ENCODE results near the gene CALCOCO2.

CALCOCO2 gene

DNA sequence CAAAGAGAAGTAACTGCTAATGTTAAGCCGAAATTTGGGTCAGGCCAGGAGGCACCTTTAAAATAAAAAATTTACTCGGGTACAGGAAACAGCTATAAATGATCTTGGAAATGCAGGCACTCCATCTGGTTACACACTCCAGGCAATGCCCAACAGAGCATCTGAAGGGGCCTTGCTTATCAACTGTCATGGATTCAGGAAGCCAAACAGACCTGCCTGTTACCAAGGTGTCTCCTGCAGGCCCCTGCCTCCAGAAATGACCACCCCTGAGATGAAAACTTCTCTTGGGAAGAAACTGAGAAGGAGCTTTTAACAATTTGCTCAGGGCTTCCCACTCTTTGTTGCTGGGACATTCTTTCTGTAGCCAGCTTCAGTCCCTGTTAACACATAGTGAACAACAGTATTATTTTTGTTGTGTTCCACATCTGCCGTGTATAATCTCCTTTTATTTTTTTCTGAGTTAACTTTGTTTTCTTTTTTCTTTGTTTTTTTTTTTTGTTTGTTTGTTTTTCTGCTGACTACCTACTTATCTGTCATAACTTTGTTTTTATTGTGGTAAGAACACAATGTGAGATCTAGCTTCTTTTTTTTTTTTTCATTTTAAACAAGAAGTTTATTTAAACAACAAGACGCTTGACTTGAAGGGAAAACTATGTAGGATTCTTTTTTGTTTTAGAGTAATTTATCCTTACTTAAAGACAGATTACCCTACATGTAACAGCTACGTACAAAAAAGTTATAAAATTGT lies 43.0 kb downstream of the CALCOCO2 start:
- no peak for DNase-seq

DNA sequence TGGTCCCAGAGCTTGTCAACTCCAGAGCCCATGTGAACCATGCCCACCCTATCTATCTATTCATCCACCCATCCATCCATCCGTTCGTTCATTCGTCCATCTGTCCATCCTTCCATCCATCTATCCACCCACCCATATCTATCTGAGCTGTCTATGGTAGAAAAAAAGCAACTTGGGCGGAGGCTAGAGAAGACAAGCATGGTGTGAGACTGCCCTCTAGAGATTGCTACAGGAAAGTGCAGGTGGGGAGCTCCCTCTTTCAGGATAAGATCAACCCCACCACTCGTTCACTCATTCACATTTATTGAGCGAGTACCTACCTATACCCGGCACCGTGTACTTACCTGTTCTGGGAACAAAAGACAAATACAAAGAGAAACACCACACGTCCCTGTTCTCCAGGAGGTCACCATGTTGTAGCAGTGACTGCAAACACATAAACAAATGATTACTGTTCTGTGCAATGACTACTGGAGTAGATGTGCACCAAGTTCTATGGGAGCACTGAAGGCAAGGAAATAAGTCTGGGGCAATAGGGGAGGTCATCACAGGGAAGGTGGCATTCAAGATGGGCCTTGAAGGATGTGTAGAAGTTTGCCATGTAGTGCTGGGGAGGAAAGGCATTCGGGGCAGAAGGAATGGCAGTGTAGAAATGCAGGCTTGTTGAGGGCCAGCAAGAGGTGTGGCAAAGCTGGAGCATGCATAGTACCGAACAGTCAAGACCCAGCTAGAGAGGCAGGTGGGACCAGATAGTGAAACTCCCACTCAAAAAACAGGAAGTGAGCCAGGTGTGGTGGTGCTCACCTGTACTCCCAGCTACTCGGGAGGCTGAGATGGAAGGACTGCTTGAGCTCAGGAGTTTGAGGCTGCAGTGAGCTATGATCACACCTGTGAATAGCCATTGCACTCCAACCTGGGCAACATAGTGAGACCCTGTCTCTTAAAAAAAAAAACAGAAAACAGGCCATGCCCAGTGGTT lies 48.4 kb downstream of the CALCOCO2 start:
- DNase-seq, result peak; percentile 72 to 82 (median 74)

DNA sequence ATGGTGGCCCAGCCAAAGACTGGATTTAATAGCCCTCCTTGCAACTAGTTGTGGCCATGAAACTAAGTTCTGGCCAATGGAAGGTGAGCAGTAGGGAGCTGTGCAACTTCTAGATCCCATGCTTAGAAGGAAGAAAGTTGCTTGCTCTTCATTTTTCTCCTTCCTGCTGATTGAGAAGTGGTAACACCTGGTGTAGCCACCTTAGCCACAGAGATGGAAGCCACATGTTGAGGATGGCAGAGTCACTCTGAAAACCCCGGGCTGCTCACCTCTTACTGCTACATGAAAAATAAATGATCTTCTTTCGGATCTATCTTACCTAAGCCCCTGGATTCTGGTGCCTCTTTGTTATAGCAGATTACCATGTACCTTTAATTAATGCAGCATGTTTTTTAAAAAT lies 51.4 kb downstream of the CALCOCO2 start:
- DNase-seq, result no peak

DNA sequence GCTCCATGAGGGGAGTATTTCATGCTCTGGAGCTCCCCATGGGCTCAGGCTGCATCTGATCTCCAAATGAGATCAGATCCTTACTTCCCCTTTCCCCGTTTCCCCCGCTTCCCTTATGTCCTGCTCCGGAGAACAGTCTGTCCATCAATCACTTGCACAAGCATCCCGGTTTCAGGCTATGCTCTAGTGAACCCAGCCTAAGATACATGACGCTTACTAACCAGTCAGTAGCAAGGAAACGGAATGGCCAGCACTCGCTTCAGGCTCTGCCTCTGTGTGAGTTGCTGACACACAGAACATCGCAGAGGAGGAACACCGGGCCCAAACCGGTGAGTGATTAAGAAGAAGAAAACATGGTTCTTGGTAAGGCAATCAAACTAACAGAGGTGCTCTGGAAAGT lies 52.3 kb downstream of the CALCOCO2 start:
- peak in 3 of 4 experiments; percentile 24 to 44 (median 36) for DNase-seq

DNA sequence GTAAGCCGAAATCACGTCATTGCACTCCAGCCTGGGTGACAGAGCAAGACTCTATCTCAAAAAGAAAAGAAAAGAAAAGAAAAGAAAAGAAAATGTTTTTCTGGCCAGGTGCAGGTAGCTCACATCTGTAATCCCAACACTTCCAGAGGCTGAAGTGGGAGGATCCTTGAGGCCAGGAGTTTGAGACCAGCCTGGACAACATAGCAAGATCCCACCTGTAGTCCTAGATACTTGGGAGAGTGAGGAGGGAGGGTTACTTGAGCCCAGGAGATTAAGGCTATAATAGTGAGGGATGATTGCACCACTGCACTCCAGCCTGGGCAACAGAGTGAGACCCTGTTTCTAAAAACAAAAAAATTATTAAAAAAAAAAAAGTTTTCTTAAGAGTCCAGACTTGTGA lies 59.3 kb downstream of the CALCOCO2 start:
- no peak for DNase-seq

DNA sequence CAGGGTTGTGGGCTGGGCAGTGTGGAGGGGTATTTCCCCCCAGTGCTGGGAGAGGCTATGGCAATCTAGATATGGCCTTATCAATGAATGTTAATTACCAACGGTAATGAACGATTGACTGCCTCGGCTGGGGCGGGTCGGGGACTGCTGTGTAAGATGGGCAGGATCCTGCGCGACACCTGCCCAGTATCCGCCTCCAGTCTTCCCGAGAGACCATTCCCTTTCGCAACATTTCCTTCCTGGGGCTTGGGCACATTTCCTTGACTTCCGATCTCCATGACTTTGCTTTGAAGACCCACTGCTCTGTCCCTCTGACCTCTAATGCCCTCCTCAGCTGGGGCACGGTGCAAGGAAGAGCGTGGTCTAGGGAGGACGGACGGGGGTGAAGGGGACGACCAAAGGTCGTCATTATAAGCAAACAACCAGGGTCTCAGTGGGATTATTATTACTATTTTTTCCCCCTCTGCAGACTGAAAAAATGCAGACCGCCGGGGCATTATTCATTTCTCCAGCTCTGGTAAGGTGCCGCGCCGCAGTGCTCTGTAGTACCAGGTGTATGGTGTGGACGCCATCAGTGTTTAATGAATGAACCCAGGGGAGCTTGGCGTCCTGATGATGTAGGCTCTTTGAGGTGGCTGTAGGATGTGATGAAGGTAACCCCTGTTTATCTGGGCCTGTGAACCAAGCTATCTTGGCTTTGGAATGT lies 62.3 kb downstream of the CALCOCO2 start:
- DNase-seq, result peak in 3 of 4 experiments; percentile 8 to 17 (median 13)

DNA sequence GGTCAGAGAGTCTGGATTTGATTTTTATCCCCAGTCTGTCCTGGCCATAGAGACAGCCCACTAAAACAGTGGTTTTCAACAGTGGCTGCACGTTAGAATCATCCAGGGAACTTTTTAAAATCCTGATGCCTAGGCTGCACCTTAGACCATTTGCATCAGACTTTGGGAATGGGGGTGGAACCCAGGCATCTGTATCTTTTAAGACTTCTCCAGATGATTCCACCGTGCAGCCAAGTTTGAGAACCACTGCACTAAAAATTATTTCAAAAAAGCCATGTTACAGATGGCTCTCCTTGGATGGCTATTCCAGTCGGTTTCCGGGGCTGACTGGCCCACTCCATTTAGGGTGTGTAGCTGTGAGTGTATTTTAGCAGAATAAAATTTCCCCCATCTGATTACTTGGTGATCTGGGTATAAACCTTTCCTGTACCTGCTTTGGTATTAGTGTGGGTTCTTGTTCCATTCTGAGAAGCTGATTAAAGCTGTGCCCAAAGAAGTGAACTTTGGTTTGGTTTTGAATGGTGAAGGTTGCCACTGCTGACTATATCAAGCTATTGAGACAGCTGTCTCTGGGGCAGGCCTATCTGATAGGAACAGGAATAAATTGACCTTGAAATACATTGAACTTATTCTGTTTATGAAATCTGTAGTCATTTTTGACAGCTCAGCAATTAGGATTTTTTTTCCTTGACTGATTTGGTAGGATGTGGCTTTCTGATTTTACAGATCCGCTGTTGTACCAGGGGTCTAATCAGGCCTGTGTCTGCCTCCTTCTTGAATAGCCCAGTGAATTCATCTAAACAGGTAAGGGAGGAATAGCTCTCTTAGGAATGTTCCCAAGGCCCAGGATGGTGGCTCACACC lies 63.0 kb downstream of the CALCOCO2 start:
- DNase-seq, result no peak

DNA sequence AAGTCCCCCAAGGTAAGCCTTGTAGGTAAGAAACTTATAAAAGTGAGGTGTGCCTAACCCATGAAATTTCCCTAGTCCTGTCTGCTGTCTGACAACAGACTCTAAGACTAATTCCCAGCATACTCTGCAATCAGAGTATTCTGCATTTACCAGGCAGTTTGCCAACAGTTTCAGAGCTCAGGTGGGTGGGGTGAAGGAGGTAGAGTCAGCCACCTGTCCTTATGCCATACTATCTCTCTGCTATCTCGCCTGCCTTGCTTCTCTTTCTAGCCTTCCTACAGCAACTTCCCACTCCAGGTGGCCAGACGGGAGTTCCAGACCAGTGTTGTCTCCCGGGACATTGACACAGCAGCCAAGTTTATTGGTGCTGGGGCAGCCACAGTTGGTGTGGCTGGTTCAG lies 64.1 kb downstream of the CALCOCO2 start:
- no peak for DNase-seq

DNA sequence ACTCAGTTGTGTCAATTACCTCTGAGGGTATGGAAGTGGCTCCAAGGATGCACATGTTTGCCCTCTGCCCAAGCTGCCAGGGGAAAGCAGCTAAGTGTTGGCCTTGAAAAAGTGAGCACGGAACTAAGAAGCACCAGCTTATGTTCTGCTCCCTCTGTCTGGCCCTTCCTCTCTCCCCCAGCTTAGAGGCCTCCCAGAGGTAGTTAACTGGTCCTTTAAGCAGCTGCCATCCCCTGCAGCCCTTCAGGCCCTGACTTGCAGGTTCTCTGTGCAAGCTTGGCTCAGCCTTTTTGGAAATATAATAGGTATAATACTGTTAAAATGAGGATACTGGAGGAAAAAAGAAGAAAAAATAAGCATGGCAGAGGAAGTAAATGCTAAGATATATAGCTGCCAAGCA lies 70.4 kb downstream of the CALCOCO2 start:
- no peak for DNase-seq

DNA sequence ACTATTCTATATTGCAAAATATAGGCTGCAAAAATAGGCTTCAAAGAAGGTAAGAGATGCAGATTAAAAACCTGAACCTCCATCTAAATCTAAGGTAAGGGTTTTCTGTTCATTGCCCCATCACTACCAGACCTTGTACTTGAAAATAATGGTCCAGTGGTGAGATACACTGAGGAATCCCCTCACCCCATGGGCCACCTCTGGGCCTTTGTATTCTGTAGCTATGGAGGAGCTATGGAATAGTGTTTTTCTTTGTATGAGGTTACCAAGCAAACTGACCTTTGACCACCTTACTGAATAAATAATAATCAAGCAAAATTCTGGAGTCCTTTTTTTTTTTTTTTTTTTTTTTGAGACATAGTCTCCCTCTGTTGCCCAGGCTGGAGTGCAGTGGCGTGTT lies 72.6 kb downstream of the CALCOCO2 start:
- DNase-seq, result no peak

DNA sequence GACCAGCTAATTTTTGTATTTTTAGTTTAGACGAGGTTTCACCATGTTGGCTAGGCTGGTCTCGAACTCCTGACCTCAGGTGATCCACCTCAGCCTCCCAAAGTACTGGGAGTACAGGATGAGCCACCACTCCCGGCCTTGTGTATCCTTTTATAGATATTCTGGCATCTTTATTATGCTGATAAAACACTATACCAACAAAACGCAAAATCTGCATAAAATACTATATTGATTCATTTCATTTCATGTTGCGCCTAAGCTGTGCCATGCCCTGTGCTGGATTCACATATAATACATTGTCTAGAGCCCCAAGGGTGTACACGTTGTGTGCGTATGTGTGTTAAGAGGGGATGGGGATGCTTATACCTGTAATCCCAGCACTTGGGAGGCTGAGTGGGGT lies 73.6 kb downstream of the CALCOCO2 start:
- DNase-seq, result no peak

DNA sequence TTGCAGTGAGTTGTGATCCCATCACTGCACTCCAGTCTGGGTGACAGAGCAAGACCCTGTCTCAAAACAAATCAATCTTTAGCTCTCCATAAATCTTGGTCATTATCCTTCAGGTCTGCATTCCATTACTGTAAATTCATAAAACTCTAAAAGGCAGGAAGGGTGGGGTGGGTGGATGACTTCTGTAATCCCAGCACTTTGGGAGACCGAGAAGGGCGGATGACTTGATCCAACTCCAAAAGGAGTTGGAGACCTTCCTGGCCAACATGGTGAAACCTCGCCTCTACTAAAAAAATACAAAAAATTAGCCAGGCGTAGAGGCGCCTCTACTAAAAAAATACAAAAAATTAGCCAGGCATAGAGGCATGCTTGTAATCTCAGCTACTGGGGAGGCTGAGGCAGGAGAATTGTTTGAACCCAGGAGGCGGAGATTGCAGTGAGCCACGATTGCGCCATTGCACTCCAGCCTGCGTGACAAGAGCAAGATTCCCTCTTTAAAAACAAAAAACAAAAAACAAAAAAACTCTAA lies 75.2 kb downstream of the CALCOCO2 start:
- DNase-seq, result peak in 1 of 4 experiments; percentile 23

DNA sequence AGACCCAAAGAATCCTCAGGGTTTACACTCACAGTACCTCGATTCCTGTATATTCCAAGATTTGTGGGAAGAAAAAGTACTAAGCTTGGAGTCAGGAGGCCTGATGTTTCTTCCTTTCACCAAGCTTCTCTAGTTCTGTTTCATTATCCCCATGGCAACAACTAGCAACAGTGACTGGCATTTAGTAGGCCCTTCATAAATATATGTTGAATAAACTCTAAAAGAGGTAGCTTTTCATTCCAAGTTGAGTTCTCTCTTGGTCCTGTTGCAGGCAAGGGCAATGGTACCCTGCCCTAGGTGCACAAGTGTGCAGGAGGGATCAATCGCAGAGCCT lies 76.8 kb downstream of the CALCOCO2 start:
- DNase-seq, result peak in 3 of 4 experiments; percentile 43 to 66 (median 65)

DNA sequence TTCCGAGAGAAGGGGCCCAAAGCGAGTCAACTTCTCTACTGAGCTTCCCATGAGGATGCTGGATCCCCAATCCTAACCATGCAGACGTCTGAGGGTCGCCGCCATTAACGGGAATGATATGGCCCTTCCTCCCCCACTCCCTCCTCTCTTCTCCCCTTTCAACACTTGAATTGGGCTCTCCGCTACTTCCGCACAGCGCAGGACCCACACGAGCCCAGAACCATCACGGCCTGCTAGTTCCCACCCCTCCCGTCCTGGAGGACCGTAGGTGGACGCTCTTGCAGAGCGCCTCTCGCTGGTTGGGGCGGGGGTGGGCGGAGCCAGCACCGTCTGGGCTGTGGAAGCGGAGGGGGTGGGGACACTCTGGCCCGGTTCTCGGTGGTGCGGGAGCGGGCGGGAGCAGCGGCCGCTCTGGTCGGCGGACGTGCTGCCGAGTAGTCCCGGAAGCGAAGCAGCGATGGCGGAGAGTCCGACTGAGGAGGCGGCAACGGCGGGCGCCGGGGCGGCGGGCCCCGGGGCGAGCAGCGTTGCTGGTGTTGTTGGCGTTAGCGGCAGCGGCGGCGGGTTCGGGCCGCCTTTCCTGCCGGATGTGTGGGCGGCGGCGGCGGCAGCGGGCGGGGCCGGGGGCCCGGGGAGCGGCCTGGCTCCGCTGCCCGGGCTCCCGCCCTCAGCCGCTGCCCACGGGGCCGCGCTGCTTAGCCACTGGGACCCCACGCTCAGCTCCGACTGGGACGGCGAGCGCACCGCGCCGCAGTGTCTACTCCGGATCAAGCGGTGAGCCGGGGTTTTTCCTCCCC lies 77.4 kb downstream of the CALCOCO2 start, which contains the start of gene UBE2Z:
TSS of gene UBE2Z (plus strand) at position 361 of the 797 bp plus-strand sequence. CDS start at position 458, 97 bp downstream.
- peak; percentile 94 to 96 (median 95) for DNase-seq

DNA sequence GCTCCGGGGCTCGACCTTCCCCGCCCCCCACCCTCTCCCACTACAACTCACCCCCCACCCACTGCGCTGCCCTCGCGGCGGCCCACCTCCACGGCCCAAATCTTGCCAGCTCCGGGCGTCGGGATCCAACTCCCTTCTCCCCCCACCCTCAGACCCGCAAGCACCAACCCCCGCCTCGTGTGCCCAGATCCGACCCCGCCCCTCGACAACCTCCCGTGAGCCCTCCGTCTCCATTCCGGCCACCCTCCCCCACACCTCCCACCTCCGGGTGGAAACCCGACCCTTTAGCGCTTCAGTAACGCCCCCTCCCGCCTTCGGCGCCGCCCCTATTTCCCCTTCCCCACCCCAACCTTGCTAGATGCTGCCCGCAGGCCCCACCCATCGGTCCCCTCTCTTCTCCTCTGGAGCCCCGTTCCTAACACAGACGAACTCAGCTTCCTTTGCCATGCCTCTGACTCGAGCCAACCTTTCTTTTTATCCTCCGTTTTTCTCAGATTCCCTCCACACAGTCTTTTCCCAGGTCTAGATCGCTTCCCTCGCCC lies 78.1 kb downstream of the CALCOCO2 start:
- peak; percentile 43 to 80 (median 68) for DNase-seq

DNA sequence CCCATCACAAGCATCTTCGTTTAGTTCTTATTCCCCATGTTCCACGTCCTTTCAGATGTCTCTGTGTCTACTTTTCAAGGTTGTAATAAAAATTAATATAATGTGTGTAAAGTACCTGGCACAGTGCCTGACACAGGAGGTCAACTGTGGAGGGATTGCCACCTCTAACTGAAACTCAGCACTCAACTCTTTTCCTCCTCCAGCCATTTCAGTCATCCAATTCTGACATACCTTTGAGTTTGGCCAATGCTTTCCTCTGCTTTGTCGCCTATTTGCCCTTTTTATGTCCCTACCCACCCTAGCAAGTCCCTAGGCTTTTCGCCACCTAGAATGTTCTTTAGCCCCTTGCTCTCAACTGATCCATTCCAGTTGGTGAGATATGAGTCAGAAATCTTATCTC lies 78.9 kb downstream of the CALCOCO2 start:
- no peak for DNase-seq

DNA sequence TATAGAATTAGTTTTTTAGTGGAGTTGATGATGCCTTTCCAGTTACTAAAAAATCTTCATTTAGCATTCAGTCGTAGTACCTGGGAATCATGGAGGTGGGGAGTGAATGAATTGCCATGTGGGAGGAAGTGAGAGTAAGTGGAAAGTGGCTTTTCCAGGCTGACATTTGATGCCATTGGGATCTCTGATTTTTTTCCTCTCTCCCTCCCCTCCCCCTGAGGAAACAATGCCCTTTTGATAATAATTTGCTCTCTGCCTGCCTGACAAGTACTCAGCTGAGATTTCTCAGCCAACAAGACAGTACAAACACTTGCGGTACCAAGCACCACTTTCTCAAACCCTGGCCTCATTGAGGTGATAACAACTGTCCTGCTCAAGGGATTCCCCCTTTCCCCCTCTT lies 79.5 kb downstream of the CALCOCO2 start:
- no peak for DNase-seq

DNA sequence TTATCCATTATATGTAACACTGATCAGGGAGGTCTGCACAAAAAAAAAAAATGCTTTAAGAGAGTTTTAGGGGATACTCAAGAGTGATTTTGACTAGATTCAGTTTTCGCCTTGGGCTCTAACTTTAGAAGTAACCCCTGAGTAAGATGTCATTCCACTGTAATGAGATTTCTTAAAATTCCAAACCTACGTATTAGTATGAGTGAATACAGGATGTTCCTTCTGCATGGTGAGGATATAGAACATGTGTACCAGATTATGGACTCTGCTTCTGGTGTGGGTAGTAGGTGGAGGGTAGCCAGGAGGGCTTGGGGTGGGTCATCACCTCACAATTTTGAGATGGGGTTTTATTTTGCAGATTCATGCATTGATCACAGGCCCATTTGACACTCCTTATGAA lies 81.6 kb downstream of the CALCOCO2 start:
- no peak for DNase-seq

Measured in suppressor macrophage (primary cell).